Spinal cord (tissue), 10 donors: ENCODE results near the gene IL13. TPM values are rescaled to one million over a fixed set of nuclear protein-coding genes. Genes with fewer than 3 reads are reported as not detected.

Experiments used
- DNase-seq, 6 donors: peaks; one replicate each; pipeline versions ENCODE4 v3.0.0 to v3.0.0-alpha.2; 2013 to 2015; ENCODE audit warnings: low spot score in 6 of 6, low read depth in 4 of 6
- H3K27ac ChIP-seq: one replicate; pipeline ENCODE4 v1.5.1; 2013; ENCODE audit warnings: low read depth, low read length, control low read depth
- H3K27me3 ChIP-seq: one replicate; pipeline ENCODE4 v1.6.1; 2013; ENCODE audit warnings: low read length; ENCODE audit not compliant: control insufficient read depth, insufficient read depth
- H3K36me3 ChIP-seq: one replicate; pipeline ENCODE4 v1.6.1; 2013; ENCODE audit warnings: low read length; ENCODE audit not compliant: control insufficient read depth, insufficient read depth
- H3K4me1 ChIP-seq: one replicate; pipeline ENCODE4 v1.6.1; 2013; ENCODE audit warnings: low read length; ENCODE audit not compliant: control insufficient read depth, insufficient read depth
- H3K4me3 ChIP-seq: one replicate; pipeline ENCODE4 v1.5.1; 2013; ENCODE audit warnings: low read depth, low read length, control low read depth
- H3K9me3 ChIP-seq: one replicate; pipeline ENCODE4 v1.6.1; 2013; ENCODE audit warnings: low read length; ENCODE audit not compliant: control insufficient read depth, insufficient read depth
- WGBS: methylation state at CpG from one replicate; pipeline ENCODE4 v1.1.5; 2013; ENCODE audit warnings: missing lambda C conversion rate; ENCODE audit not compliant: insufficient coverage; 5-methylcytosine and 5-hydroxymethylcytosine counted together
- polyA plus RNA-seq, 2 donors: library from polyadenylated mRNA; unstranded; fragments of 120-200 nt; gene quantifications; one replicate each; pipeline ENCODE4 v1.2.1, GENCODE V29; 2013; ENCODE audit not compliant: insufficient read length in 2 of 2
- total RNA-seq, 2 donors: library from RNA; depleted of rRNA in 1 of 2; stranded (reverse); fragments of 120-200 nt in 1 of 2; fragments of >200 nt in 1 of 2; gene quantifications; one replicate each; pipeline versions ENCODE4 v1.2.3 to v1.2.4, GENCODE V29; 2013 to 2014
- donor health status: healthy.

Gene IL13
- total and polyA plus RNA-seq, 4 donors, result 0.18 TPM; not detected in 3

GRCh38 chr5:132653716-132654115 is 4.3 kb upstream of the IL13 start:
- H3K4me1 ChIP-seq, result peaks cover 12% of the 10 kb centered on the region
- no peaks in the 10 kb centered on the region for H3K36me3 ChIP-seq
- 40% methylated on average over 5 of the region's 7 CpGs for WGBS
- H3K27me3 ChIP-seq, result peaks cover 15% of the 10 kb centered on the region
- H3K4me3 ChIP-seq, result no peak overlapping the region
- H3K9me3 ChIP-seq, result peaks cover 2% of the 10 kb centered on the region
- no peak for DNase-seq
- H3K27ac ChIP-seq, result no peak overlapping the region

- WGBS, result 2% methylated on average over 90 of the region's 92 CpGs
- peak in 3 of 6 donors; percentile 19 to 68 (median 53) for DNase-seq
These were observed 1.9 kb upstream of the IL13 start for GRCh38 chr5:132655821-132656773.

GRCh38 chr5:132656774-132657355 is 1.1 kb upstream of the IL13 start:
- Histone ChIP-seq H3K27ac (no peak overlapping the region), H3K9me3 (no peaks in the 10 kb centered on the region), H3K36me3 (no peaks in the 10 kb centered on the region), H3K4me3 (peak overlapping the region; percentile 12), H3K4me1 (peaks cover 12% of the 10 kb centered on the region), H3K27me3 (peaks cover 15% of the 10 kb centered on the region)
- WGBS, result 57% methylated on average over 6 of the region's 12 CpGs
- no peak for DNase-seq

More at GRCh38 chr5:132655821-132656773, 1.9 kb upstream of the IL13 start:
- Histone ChIP-seq H3K27ac (no peak overlapping the region), H3K36me3 (no peaks in the 10 kb centered on the region), H3K27me3 (peaks cover 15% of the 10 kb centered on the region), H3K9me3 (no peaks in the 10 kb centered on the region), H3K4me1 (peaks cover 12% of the 10 kb centered on the region), H3K4me3 (peak overlapping the region; percentile 12)

- Histone ChIP-seq H3K27me3 (peaks cover 15% of the 10 kb centered on the region), H3K9me3 (no peaks in the 10 kb centered on the region), H3K4me1 (peaks cover 18% of the 10 kb centered on the region), H3K36me3 (no peaks in the 10 kb centered on the region), H3K4me3 (no peak overlapping the region), H3K27ac (no peak overlapping the region)
- WGBS, result 89% methylated on average over 8 of the region's 9 CpGs
- DNase-seq, result no peak
These were observed 669 bp downstream of the IL13 start for GRCh38 chr5:132658381-132659302.

GRCh38 chr5:132659598-132660493 is 1.9 kb downstream of the IL13 start:
- no peaks in the 10 kb centered on the region for H3K9me3 ChIP-seq
- WGBS, result 93% methylated on average over 20 of the region's 23 CpGs

GRCh38 chr5:132661231-132662003 is 3.4 kb downstream of the IL13 start:
- Histone ChIP-seq H3K27ac (no peak overlapping the region), H3K4me3 (no peak overlapping the region), H3K9me3 (no peaks in the 10 kb centered on the region), H3K36me3 (no peaks in the 10 kb centered on the region), H3K27me3 (peaks cover 4% of the 10 kb centered on the region), H3K4me1 (peaks cover 16% of the 10 kb centered on the region)
- no peak for DNase-seq
- WGBS, result 86% methylated on average over 9 of the region's 12 CpGs

More at GRCh38 chr5:132659598-132660493, 1.9 kb downstream of the IL13 start:
- Histone ChIP-seq H3K36me3 (no peaks in the 10 kb centered on the region), H3K4me1 (peaks cover 22% of the 10 kb centered on the region), H3K27ac (no peak overlapping the region), H3K4me3 (no peak overlapping the region), H3K27me3 (peaks cover 10% of the 10 kb centered on the region)
- no peak for DNase-seq

- H3K4me1 ChIP-seq, result peaks cover 10% of the 10 kb centered on the region
- no peaks in the 10 kb centered on the region for H3K9me3 ChIP-seq
- H3K4me3 ChIP-seq, result no peak overlapping the region
- H3K27me3 ChIP-seq, result no peaks in the 10 kb centered on the region
- H3K36me3 ChIP-seq, result no peaks in the 10 kb centered on the region
- WGBS, result 96% methylated on average over 4 of the region's 9 CpGs
- H3K27ac ChIP-seq, result no peak overlapping the region
- no peak for DNase-seq
These were observed 4.0 kb downstream of the IL13 start for GRCh38 chr5:132662004-132662401.

GRCh38 chr5:132662925-132663770 is 5.2 kb downstream of the IL13 start:
- H3K27ac ChIP-seq, result no peak overlapping the region
- no peaks in the 10 kb centered on the region for H3K27me3 ChIP-seq
- H3K4me1 ChIP-seq, result peaks cover 14% of the 10 kb centered on the region
- DNase-seq, result no peak
- WGBS, result 87% methylated on average over 25 of the region's 25 CpGs
- H3K4me3 ChIP-seq, result no peak overlapping the region
- no peaks in the 10 kb centered on the region for H3K36me3 ChIP-seq
- no peaks in the 10 kb centered on the region for H3K9me3 ChIP-seq
